Osteocyte (in vitro differentiated cells): ENCODE data around the gene SERHL2. TPM values are rescaled to one million over a fixed set of nuclear protein-coding genes. Genes with fewer than 3 reads are reported as not detected.
"Not testable (repeated sequence)": the region's sequence is repeated elsewhere in the genome, so short reads cannot be mapped to it uniquely, and the experiment has no call there.

ENCODE experiments used
- DNase-seq: peaks from one replicate; pipeline ENCODE4 v3.0.0; 2021; ENCODE audit warnings: mixed read lengths; ENCODE audit not compliant: unreplicated experiment; ENCODE audit errors: extremely low spot score
- H3K27ac Mint-ChIP-seq: one replicate; pipeline ENCODE4 v1.8.0; 2021; ENCODE audit warnings: mild to moderate bottlenecking, mixed read lengths; ENCODE audit not compliant: unreplicated experiment
- H3K27me3 Mint-ChIP-seq: one replicate; pipeline ENCODE4 v1.8.0; 2021; ENCODE audit warnings: mixed read lengths; ENCODE audit not compliant: unreplicated experiment
- H3K36me3 Mint-ChIP-seq: one replicate; pipeline ENCODE4 v1.8.0; 2021; ENCODE audit warnings: mixed read lengths; ENCODE audit not compliant: unreplicated experiment
- H3K4me1 Mint-ChIP-seq: one replicate; pipeline ENCODE4 v1.8.0; 2021; ENCODE audit warnings: mixed read lengths; ENCODE audit not compliant: unreplicated experiment
- H3K4me3 Mint-ChIP-seq: one replicate; pipeline ENCODE4 v1.8.0; 2021; ENCODE audit warnings: mild to moderate bottlenecking, moderate library complexity, mixed read lengths; ENCODE audit not compliant: unreplicated experiment
- H3K9me3 Mint-ChIP-seq: one replicate; pipeline ENCODE4 v1.8.0; 2021; ENCODE audit warnings: mixed read lengths; ENCODE audit not compliant: unreplicated experiment
- CTCF ChIP-seq: fragments of 200-600 bp; sonication (generic); IDR thresholded peaks from 2 replicates; pipeline ENCODE4 v1.5.0; 2021; ENCODE audit warnings: antibody characterized with exemption, mild to moderate bottlenecking, moderate library complexity
- total RNA-seq: library from RNA; stranded (reverse); gene quantifications from 2 replicates; pipeline ENCODE4 v1.2.1, GENCODE V29; 2021

Gene SERHL2
- total RNA-seq, 1 donor from 2014 or later: 1.3 TPM

GRCh38 chr22:42547562-42547961 lies 6.2 kb upstream of the SERHL2 start:
- no peaks in the 10 kb centered on the region for H3K4me1 Mint-ChIP-seq
- H3K36me3 Mint-ChIP-seq: no peaks in the 10 kb centered on the region
- no peak for TF ChIP-seq CTCF

GRCh38 chr22:42548126-42548525 lies 5.6 kb upstream of the SERHL2 start:
- not testable (repeated sequence) for H3K36me3 Mint-ChIP-seq

More at GRCh38 chr22:42547562-42547961, 6.2 kb upstream of the SERHL2 start:
- no peaks in the 10 kb centered on the region for H3K9me3 Mint-ChIP-seq
- H3K27ac Mint-ChIP-seq: no peak overlapping the region
- H3K4me3 Mint-ChIP-seq: no peak overlapping the region
- peaks cover 21% of the 10 kb centered on the region for H3K27me3 Mint-ChIP-seq
- DNase-seq: no peak

GRCh38 chr22:42548597-42549330 lies 5.0 kb upstream of the SERHL2 start:
- no peaks in the 10 kb centered on the region for H3K36me3 Mint-ChIP-seq
- no peak for DNase-seq
- no peak overlapping the region for H3K27ac Mint-ChIP-seq
- H3K4me1 Mint-ChIP-seq: peaks cover under 1% of the 10 kb centered on the region
- H3K27me3 Mint-ChIP-seq: peaks cover 21% of the 10 kb centered on the region
- no peak for TF ChIP-seq CTCF
- no peaks in the 10 kb centered on the region for H3K9me3 Mint-ChIP-seq
- H3K4me3 Mint-ChIP-seq: no peak overlapping the region

More at GRCh38 chr22:42548126-42548525, 5.6 kb upstream of the SERHL2 start:
- DNase-seq, H3K27ac Mint-ChIP-seq, H3K4me3 Mint-ChIP-seq, H3K9me3 Mint-ChIP-seq, H3K4me1 Mint-ChIP-seq: not testable (repeated sequence)
- H3K27me3 Mint-ChIP-seq: peaks cover 21% of the 10 kb centered on the region

GRCh38 chr22:42549331-42550060 lies 4.3 kb upstream of the SERHL2 start:
- Mint-ChIP-seq H3K27ac (no peak overlapping the region), H3K36me3 (no peaks in the 10 kb centered on the region), H3K27me3 (peaks cover 21% of the 10 kb centered on the region), H3K4me3 (no peak overlapping the region), H3K4me1 (peaks cover 5% of the 10 kb centered on the region), H3K9me3 (no peaks in the 10 kb centered on the region)
- no peak for TF ChIP-seq CTCF
- no peak for DNase-seq

- peak overlapping the region; percentile 39 for H3K4me3 Mint-ChIP-seq
- H3K4me1 Mint-ChIP-seq, DNase-seq, H3K9me3 Mint-ChIP-seq, H3K27ac Mint-ChIP-seq, H3K36me3 Mint-ChIP-seq: not testable (repeated sequence)
- H3K27me3 Mint-ChIP-seq: peaks cover 21% of the 10 kb centered on the region
These were observed 1.5 kb upstream of the SERHL2 start for GRCh38 chr22:42552294-42552647.

- H3K4me3 Mint-ChIP-seq: no peak overlapping the region
- DNase-seq: no peak
- no peak overlapping the region for H3K27ac Mint-ChIP-seq
- TF ChIP-seq CTCF: no peak
- H3K36me3 Mint-ChIP-seq: no peaks in the 10 kb centered on the region
- peaks cover 4% of the 10 kb centered on the region for H3K4me1 Mint-ChIP-seq
- no peaks in the 10 kb centered on the region for H3K27me3 Mint-ChIP-seq
- H3K9me3 Mint-ChIP-seq: no peaks in the 10 kb centered on the region
These were observed 6.6 kb downstream of the SERHL2 start for GRCh38 chr22:42560381-42560780.
